GM13977 (cell line): ENCODE measurements around the gene RNF144A.

Experiments
- DNase-seq: peaks from one replicate; pipeline ENCODE4 v3.0.0; 2012; ENCODE audit warnings: low spot score
- CTCF ChIP-seq: IDR thresholded peaks from 2 replicates; pipeline ENCODE4 v1.5.1; 2012; ENCODE audit warnings: mild to moderate bottlenecking, control low read depth; ENCODE audit not compliant: insufficient read depth; ENCODE audit errors: extremely low read depth, missing control alignments
- in situ Hi-C: fragments of 300-500 bp; cut with MboI; formaldehyde crosslinking; loops from one replicate; pipeline ENCODE4 v1.12.0; 2022; ENCODE audit warnings: low sequenced_read_pairs, low pct_unique_long_range_greater_than_20kb, mixed read lengths, inconsistent platforms; ENCODE audit not compliant: unreplicated experiment

RNF144A gene

GRCh38 chr2:7027411-7027810 is 110.2 kb downstream of the RNF144A start:
- in situ Hi-C loops: no loop called here
- no peak for DNase-seq
- no peak for TF ChIP-seq CTCF

GRCh38 chr2:7027956-7028655 is 110.9 kb downstream of the RNF144A start:
- in situ Hi-C loops: no loop called here
- TF ChIP-seq CTCF: no peak
- no peak for DNase-seq

- in situ Hi-C loops: no loop called here
- DNase-seq: no peak
- no peak for TF ChIP-seq CTCF
Measured at GRCh38 chr2:7028846-7029245, 111.6 kb downstream of the RNF144A start.

GRCh38 chr2:7029291-7030059 is 112.3 kb downstream of the RNF144A start:
- peak; percentile 15 for TF ChIP-seq CTCF
- no peak for DNase-seq
- in situ Hi-C loops: no loop called here

- no peak for TF ChIP-seq CTCF
- DNase-seq: no peak
- in situ Hi-C loops: no loop called here
Measured at GRCh38 chr2:7030810-7031209, 113.6 kb downstream of the RNF144A start.

- DNase-seq: no peak
- in situ Hi-C loops: no loop called here
Measured at GRCh38 chr2:7031547-7032245, 114.5 kb downstream of the RNF144A start.

More at GRCh38 chr2:7031547-7032245, 114.5 kb downstream of the RNF144A start:
- no peak for TF ChIP-seq CTCF
